CMK (cell line): ENCODE results near the gene CFAP100.

Experiments used
- DNase-seq: peaks from one replicate; pipeline ENCODE4 v3.0.0-alpha.2; 2010; ENCODE audit warnings: low read depth

CFAP100 gene

GRCh38 chr3:126422571-126423091 lies 27.9 kb downstream of the CFAP100 start:
- DNase-seq, result no peak

- DNase-seq, result no peak
Measured at GRCh38 chr3:126423191-126424038, 28.7 kb downstream of the CFAP100 start.

GRCh38 chr3:126424039-126424717 lies 29.5 kb downstream of the CFAP100 start:
- DNase-seq, result no peak

- DNase-seq, result no peak
Measured at GRCh38 chr3:126424751-126425150, 30.0 kb downstream of the CFAP100 start.

- no peak for DNase-seq
Measured at GRCh38 chr3:126431103-126431534, 36.4 kb downstream of the CFAP100 start.

- DNase-seq, result no peak
Measured at GRCh38 chr3:126432361-126433104, 37.8 kb downstream of the CFAP100 start.

GRCh38 chr3:126433105-126433430 lies 38.4 kb downstream of the CFAP100 start:
- no peak for DNase-seq

- no peak for DNase-seq
Measured at GRCh38 chr3:126433496-126434263, 39.0 kb downstream of the CFAP100 start.

- no peak for DNase-seq
Measured at GRCh38 chr3:126434264-126434590, 39.5 kb downstream of the CFAP100 start.

GRCh38 chr3:126434931-126435411 lies 40.3 kb downstream of the CFAP100 start:
- DNase-seq, result no peak

- DNase-seq, result no peak
Measured at GRCh38 chr3:126435456-126436315, 41.0 kb downstream of the CFAP100 start.

GRCh38 chr3:126436826-126437717 lies 42.4 kb downstream of the CFAP100 start:
- DNase-seq, result no peak

- DNase-seq, result no peak
Measured at GRCh38 chr3:126438186-126438585, 43.5 kb downstream of the CFAP100 start.

- no peak for DNase-seq
Measured at GRCh38 chr3:126438746-126439145, 44.0 kb downstream of the CFAP100 start.

GRCh38 chr3:126439346-126439967 lies 44.7 kb downstream of the CFAP100 start:
- DNase-seq, result no peak

GRCh38 chr3:126439968-126440708 lies 45.4 kb downstream of the CFAP100 start:
- no peak for DNase-seq

GRCh38 chr3:126440709-126440995 lies 45.9 kb downstream of the CFAP100 start:
- DNase-seq, result no peak

- DNase-seq, result no peak
Measured at GRCh38 chr3:126441256-126441880, 46.7 kb downstream of the CFAP100 start.
